ENCODE data around the gene FHOD3.

DNA sequence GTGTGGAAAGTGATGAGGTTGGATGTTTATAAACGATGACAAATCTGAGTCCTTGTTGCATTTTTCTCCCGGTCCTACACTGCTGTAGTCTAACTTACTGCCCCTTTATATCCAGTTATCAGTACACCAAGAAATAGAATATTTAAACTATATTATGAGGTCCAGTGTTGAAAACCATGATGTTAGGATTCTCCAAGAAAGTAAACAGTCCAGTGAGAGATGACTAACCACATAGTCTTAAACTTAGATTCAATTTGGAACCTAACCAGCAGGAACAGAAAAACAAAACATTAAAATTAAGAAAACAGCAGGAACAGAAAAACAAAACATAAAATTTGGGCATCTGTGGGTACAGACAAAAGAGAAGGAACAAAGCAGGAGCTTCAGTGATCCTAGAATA lies 388.1 kb downstream of the FHOD3 start:
- TF ChIP-seq, protein P1, sequence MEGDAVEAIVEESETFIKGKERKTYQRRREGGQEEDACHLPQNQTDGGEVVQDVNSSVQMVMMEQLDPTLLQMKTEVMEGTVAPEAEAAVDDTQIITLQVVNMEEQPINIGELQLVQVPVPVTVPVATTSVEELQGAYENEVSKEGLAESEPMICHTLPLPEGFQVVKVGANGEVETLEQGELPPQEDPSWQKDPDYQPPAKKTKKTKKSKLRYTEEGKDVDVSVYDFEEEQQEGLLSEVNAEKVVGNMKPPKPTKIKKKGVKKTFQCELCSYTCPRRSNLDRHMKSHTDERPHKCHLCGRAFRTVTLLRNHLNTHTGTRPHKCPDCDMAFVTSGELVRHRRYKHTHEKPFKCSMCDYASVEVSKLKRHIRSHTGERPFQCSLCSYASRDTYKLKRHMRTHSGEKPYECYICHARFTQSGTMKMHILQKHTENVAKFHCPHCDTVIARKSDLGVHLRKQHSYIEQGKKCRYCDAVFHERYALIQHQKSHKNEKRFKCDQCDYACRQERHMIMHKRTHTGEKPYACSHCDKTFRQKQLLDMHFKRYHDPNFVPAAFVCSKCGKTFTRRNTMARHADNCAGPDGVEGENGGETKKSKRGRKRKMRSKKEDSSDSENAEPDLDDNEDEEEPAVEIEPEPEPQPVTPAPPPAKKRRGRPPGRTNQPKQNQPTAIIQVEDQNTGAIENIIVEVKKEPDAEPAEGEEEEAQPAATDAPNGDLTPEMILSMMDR (IDR thresholded peaks at IDR 0.05): no peak
- TF ChIP-seq POLR2A (IDR thresholded peaks at IDR 0.05) (no peak), EP300 (IDR thresholded peaks at IDR 0.05) (no peak)
